MM.1S (cell line): ENCODE data around the gene ATG2B.
"Not testable (repeated sequence)": the region's sequence is repeated elsewhere in the genome, so short reads cannot be mapped to it uniquely, and the experiment has no call there.

ENCODE experiments used
- DNase-seq: peaks from one replicate; pipeline ENCODE4 v3.0.0-alpha.2; 2015
- H2AFZ ChIP-seq: fragments of 300-600 bp; sonication (generic); 2 replicates; pipeline ENCODE4 v1.6.0; 2016; ENCODE audit warnings: antibody characterized with exemption, low read length
- H3F3A ChIP-seq: fragments of 300-600 bp; sonication (generic); 2 replicates; pipeline ENCODE4 v1.6.1; 2016; ENCODE audit warnings: mild to moderate bottlenecking, antibody characterized with exemption, low read length, moderate library complexity, mixed read lengths; ENCODE audit not compliant: insufficient read depth
- H3K27ac ChIP-seq: fragments of 300-600 bp; sonication (generic); 2 replicates; pipeline ENCODE4 v1.5.1; 2016; ENCODE audit warnings: mild to moderate bottlenecking, low read length
- H3K27me3 ChIP-seq: fragments of 300-600 bp; sonication (generic); replicated peaks from 2 replicates; pipeline ENCODE4 v1.6.0; 2016; ENCODE audit warnings: low read length; ENCODE audit not compliant: insufficient read depth
- H3K36me3 ChIP-seq: fragments of 300-600 bp; sonication (generic); replicated peaks from 2 replicates; pipeline ENCODE4 v1.6.1; 2016; ENCODE audit warnings: mild to moderate bottlenecking, low read length, mixed read lengths; ENCODE audit not compliant: insufficient read depth
- H3K4me1 ChIP-seq: fragments of 300-600 bp; sonication (generic); 2 replicates; pipeline ENCODE4 v1.6.1; 2016; ENCODE audit warnings: low read length, mixed read lengths
- H3K4me2 ChIP-seq: fragments of 300-600 bp; sonication (generic); 2 replicates; pipeline ENCODE4 v1.6.0; 2016; ENCODE audit warnings: low read depth, low read length
- H3K4me3 ChIP-seq: fragments of 300-600 bp; sonication (generic); 2 replicates; pipeline ENCODE4 v1.5.1; 2016; ENCODE audit warnings: low read length, mixed read lengths
- H3K79me2 ChIP-seq: fragments of 300-600 bp; sonication (generic); 2 replicates; pipeline ENCODE4 v1.6.1; 2016; ENCODE audit warnings: mixed run types, low read length, mixed read lengths
- H3K9ac ChIP-seq: fragments of 300-600 bp; sonication (generic); 2 replicates; pipeline ENCODE4 v1.6.1; 2016; ENCODE audit warnings: low read length, mixed read lengths
- H3K9me2 ChIP-seq: fragments of 300-600 bp; sonication (generic); replicated peaks from 2 replicates; pipeline ENCODE4 v1.6.1; 2016; ENCODE audit warnings: mild to moderate bottlenecking, low read length, mixed read lengths; ENCODE audit not compliant: insufficient read depth
- H3K9me3 ChIP-seq: fragments of 300-600 bp; sonication (generic); replicated peaks from 2 replicates; pipeline ENCODE4 v1.6.1; 2016; ENCODE audit warnings: mild to moderate bottlenecking, low read length, mixed read lengths; ENCODE audit not compliant: insufficient read depth
- H4K20me1 ChIP-seq: fragments of 300-600 bp; sonication (generic); 2 replicates; pipeline ENCODE4 v1.6.1; 2016; ENCODE audit warnings: mild to moderate bottlenecking, low read length, moderate library complexity, mixed read lengths; ENCODE audit not compliant: insufficient read depth
- EZH2 ChIP-seq: fragments of 300-600 bp; sonication (generic); optimal IDR thresholded peaks from 2 replicates; pipeline ENCODE3; 2017; ENCODE audit warnings: low read depth, mild to moderate bottlenecking, antibody characterized with exemption, low read length, mixed read lengths
- EZH2phosphoT487 ChIP-seq: fragments of 300-600 bp; sonication (generic); IDR thresholded peaks from 2 replicates; pipeline ENCODE4 v1.6.1; 2018; ENCODE audit warnings: antibody characterized with exemption, low read length
- TF ChIP-seq, protein P1 (sequence below): fragments of 300-600 bp; sonication (generic); IDR thresholded peaks from 2 replicates; pipeline ENCODE4 v1.5.1; 2016; ENCODE audit warnings: antibody characterized with exemption, low read length, mixed read lengths

ATG2B gene

DNA sequence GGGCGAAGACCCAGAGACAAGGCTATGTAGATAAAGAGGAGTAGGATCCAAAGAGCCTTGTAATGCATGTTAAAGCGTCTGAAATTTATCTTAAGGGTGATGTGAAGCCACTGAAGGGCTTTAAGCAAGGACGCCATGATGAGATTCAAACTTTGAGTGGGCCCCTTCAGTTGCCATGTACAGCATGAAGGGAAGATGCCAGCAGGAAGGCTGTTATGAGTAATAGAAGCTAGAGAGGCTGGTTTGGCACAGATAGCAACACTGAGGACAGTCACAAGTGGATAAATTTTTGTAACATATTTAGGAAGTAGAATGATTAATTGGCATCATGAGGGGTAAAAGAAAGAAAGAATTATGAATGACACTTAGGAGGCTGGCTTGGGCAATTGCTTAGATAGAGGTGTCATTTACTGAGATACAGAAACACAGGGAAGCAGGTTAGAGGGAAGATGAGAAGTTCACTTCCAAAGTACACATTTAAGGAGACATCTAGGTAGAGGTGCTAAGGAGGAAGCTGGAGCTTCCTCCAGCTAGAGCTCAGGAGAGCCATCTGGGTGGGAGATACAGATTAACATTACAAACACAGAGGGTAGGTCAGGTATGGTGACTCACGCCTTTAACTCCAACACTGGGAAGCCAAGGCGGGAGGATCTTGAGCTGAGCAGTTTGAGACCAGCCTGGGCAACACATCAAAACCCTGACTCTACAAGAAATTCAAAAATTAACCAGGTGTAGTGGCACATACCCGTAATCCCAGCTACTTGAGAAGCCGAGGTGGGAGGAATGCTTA lies 13.7 kb downstream of the ATG2B start:
- H3K9ac ChIP-seq: no peak overlapping the region
- DNase-seq: no peak
- TF ChIP-seq, protein P1, sequence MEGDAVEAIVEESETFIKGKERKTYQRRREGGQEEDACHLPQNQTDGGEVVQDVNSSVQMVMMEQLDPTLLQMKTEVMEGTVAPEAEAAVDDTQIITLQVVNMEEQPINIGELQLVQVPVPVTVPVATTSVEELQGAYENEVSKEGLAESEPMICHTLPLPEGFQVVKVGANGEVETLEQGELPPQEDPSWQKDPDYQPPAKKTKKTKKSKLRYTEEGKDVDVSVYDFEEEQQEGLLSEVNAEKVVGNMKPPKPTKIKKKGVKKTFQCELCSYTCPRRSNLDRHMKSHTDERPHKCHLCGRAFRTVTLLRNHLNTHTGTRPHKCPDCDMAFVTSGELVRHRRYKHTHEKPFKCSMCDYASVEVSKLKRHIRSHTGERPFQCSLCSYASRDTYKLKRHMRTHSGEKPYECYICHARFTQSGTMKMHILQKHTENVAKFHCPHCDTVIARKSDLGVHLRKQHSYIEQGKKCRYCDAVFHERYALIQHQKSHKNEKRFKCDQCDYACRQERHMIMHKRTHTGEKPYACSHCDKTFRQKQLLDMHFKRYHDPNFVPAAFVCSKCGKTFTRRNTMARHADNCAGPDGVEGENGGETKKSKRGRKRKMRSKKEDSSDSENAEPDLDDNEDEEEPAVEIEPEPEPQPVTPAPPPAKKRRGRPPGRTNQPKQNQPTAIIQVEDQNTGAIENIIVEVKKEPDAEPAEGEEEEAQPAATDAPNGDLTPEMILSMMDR: no peak
- TF ChIP-seq EZH2phosphoT487 (no peak), EZH2 (no peak)
- no peaks in the 10 kb centered on the region for H3K9me3 ChIP-seq
- no peaks in the 10 kb centered on the region for H3F3A ChIP-seq
- no peaks in the 10 kb centered on the region for H4K20me1 ChIP-seq
- no peaks in the 10 kb centered on the region for H3K4me1 ChIP-seq
- no peak overlapping the region for H2AFZ ChIP-seq
- no peak overlapping the region for H3K27ac ChIP-seq
- H3K27me3 ChIP-seq: no peaks in the 10 kb centered on the region
- H3K4me2 ChIP-seq: no peak overlapping the region
- H3K79me2 ChIP-seq: no peaks in the 10 kb centered on the region
- no peaks in the 10 kb centered on the region for H3K9me2 ChIP-seq
- H3K4me3 ChIP-seq: no peak overlapping the region
- no peaks in the 10 kb centered on the region for H3K36me3 ChIP-seq

DNA sequence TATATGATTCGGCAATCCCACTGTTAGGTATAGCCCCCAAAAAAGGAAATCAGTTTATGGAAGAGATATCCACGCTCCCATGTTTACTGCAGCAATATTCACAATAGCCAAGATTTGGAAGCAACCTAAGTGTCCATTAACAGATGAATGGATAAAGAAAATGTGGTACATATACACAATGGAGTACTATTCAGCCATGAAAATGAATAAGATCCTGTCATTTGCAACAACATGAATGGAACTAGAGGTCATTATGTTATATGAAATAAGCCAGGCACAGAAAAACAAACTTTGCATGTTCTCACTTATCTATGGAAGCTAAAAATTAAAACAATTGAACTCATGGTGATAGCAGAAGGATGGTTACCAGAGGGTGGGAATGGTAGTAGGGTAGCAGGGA lies 15.2 kb downstream of the ATG2B start:
- not testable (repeated sequence) for H3K4me2 ChIP-seq, H4K20me1 ChIP-seq, H3K79me2 ChIP-seq, DNase-seq, H3K9me3 ChIP-seq, H3K9me2 ChIP-seq, H3K4me1 ChIP-seq, H2AFZ ChIP-seq, H3K4me3 ChIP-seq, H3K9ac ChIP-seq, H3K36me3 ChIP-seq, H3K27ac ChIP-seq, H3F3A ChIP-seq, H3K27me3 ChIP-seq

DNA sequence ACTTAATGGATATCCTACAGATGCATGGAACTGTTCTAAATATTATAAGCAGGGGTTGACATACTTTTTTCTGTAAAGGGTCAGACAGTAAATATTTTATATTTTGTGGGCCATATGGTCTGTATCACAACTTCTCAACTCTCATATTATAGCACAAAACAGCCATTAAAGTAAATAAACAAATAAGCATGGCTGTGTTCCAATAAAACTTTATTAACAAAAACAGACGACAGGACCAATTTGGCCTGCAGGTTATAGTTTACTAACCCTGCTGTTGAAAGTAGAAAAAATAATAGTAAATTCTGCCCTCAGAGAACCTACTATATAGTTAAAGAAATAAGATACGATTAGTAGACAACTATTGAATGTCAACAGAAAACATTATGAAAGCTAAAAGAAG lies 17.5 kb downstream of the ATG2B start:
- Histone ChIP-seq H2AFZ (no peak overlapping the region), H3F3A (no peaks in the 10 kb centered on the region), H3K9ac (no peak overlapping the region), H3K4me2 (no peak overlapping the region), H3K27ac (no peak overlapping the region), H3K79me2 (no peaks in the 10 kb centered on the region), H3K9me2 (no peaks in the 10 kb centered on the region), H3K36me3 (no peaks in the 10 kb centered on the region), H3K4me3 (no peak overlapping the region), H3K9me3 (no peaks in the 10 kb centered on the region), H3K27me3 (no peaks in the 10 kb centered on the region), H4K20me1 (no peaks in the 10 kb centered on the region), H3K4me1 (no peaks in the 10 kb centered on the region)
- no peak for TF ChIP-seq EZH2phosphoT487
- no peak for DNase-seq

DNA sequence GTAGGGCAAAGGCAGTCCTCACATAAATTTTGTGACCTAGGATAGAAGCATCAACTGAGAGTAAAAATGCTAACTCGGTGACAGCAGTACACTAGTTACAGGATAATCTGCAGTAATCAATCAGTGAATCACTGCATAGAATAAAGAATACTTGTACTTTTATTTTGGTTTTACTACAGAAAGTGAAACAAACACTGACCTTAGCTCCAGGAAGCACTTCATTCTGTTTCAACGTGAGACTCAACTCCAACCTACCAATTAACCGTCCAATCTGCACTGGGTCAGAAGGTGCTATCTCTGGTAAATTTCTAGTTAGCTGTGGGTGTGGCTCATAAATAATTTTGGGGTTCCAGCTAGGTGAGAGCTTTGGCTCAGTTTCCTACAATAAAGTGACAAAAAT lies 21.8 kb downstream of the ATG2B start:
- no peaks in the 10 kb centered on the region for H3K79me2 ChIP-seq
- no peaks in the 10 kb centered on the region for H3F3A ChIP-seq
- no peak for DNase-seq
- H3K9ac ChIP-seq: no peak overlapping the region
- TF ChIP-seq EZH2 (no peak), EZH2phosphoT487 (no peak)
- TF ChIP-seq, protein P1: no peak
- H3K4me2 ChIP-seq: no peak overlapping the region
- H4K20me1 ChIP-seq: no peaks in the 10 kb centered on the region
- no peak overlapping the region for H3K4me3 ChIP-seq
- H3K9me2 ChIP-seq: no peaks in the 10 kb centered on the region
- H3K9me3 ChIP-seq: no peaks in the 10 kb centered on the region
- H3K27ac ChIP-seq: no peak overlapping the region
- no peak overlapping the region for H2AFZ ChIP-seq
- no peaks in the 10 kb centered on the region for H3K27me3 ChIP-seq
- no peaks in the 10 kb centered on the region for H3K4me1 ChIP-seq
- H3K36me3 ChIP-seq: no peaks in the 10 kb centered on the region
